ENCODE measurements around the gene ASXL3. TPM values are rescaled to one million over a fixed set of nuclear protein-coding genes. Genes with fewer than 3 reads are reported as not detected.

Gene ASXL3
- 0.11 and 1.6 TPM in 2 replicates for total RNA-seq

GRCh38 chr18:33577685-33578517 is at the start of gene ASXL3:
ASXL3 (plus strand) TSS chr18:33578219; CDS start chr18:33578632, 413 bp downstream.

Other genes with a start within 250 kb of the ASXL3 start
- not detected in 2 replicates for gene CCDC178, start 137.5 kb upstream of the ASXL3 start, total RNA-seq

Measured in placental epithelial cell (primary cell).